Measurements from ENCODE around the gene HS6ST1.
"Not testable (repeated sequence)": the region's sequence is repeated elsewhere in the genome, so short reads cannot be mapped to it uniquely, and the experiment has no call there.

HS6ST1 gene

DNA sequence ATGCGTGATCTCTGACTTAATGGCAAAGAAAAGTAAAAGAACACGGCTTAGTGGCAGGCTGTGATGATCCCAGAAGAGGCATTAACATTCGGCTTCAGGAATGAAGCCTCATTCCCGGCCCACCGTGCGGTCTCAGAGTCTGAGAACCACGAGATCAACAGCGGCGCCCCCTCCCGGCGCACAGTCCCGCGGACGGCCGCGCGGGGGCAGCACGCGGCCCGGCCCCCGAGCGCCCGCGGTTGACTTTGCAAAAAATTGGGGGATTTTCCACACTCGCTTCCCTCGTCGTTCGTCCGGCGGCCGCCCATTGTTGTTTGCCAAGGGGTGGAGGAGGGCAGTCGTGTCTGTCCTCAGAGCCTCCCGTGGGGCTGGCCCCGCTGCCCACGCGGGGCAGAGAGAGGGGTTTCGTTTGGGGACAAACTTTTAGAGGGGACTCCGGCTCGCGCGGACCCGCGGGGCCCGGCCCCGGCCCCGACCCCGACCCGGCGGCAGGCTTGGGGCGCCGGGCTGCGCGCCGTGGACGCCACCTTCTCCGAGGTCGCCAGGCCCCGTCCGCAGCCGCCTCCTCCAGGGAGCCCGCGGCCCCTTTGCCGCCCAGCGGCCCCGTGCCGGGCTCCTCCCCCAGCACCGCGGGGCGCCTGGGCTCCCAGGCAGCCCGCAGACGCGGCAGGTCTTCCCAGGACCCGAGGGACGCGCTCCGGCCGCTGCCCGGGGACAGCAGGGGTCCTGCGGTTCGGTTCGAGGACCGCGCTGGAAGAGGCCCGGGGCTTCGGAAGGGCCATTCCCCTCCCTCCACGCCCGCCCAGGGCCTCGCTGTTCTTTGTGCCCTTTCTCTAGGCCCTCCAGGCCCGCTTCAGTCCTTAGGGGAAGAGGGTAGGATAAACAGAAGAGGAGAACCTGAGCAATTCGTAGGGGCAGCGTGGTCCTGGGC, 3.4 kb upstream of the HS6ST1 start:
- peak; percentile 76 for DNase-seq (ENCODE audit: low spot score)

- no peak for DNase-seq (ENCODE audit: low spot score)
Measured at GRCh38 chr2:128320906-128321771, 2.5 kb upstream of the HS6ST1 start.

DNA sequence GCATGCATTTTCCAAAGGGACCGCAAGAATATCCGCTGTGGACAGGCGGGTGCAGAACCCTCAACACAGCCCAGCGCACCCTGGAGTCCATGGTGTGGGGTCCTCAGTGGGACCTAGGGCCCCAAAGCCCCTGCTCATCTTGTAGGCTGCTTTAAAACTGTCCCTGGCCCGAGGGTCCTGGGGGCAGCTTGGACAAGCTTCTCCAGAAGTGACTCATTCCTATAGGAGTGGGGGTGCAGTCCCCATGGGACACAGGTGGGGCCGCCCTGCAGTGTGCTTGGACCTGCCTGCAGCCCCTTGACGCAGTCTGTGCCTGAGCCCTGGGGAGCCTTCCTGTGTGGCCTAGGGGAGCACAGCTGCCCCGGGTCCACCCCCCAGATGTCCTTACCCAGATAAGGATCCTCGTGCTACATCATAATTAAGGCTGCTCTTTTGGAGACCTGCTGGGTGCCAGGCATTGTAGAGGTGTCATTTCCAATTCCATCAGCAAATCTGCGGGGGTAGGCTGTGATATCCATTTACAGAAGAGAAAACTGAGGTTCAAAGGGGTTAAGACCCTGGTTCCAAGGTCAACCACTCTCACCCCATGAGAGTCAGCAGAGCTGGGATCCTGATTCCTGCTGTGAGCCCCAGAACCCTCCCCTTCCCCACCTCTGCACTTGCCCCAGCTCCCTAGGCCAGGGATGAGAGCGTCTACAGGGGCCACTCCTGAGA, 1.7 kb upstream of the HS6ST1 start:
- DNase-seq (ENCODE audit: low spot score), result no peak

DNA sequence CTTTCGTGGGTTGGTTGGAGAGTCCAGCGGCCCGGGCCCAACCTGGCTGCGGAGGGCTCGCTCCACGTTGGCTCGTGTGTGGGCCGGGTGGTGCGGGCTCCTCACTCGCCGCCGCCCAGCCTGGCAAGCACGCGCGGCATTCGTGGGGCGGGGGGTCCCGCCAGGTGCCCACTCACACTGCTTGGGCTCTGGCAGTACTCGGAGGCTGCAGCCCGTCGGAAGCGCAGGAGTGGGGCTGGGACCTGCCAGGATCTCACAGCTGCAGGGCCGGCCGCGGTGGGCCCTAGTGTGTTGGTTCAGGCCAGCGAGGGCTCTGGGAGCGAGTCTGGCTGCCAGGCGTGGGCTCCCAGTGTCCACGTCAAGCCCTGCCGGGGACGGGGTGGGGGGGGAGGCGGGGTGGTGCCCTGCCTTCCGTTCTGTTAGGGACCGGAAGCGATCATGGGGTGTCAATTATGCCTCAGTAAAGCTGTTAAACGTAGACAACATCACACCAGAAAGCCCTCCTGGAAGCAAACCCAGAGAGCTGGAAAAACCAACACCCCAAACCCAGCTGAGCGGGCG, 1.0 kb upstream of the HS6ST1 start:
- DNase-seq (ENCODE audit: low spot score), result no peak

- peak; percentile 34 for DNase-seq (ENCODE audit: low spot score)
Measured at GRCh38 chr2:128318245-128318644, 423 bp downstream of the HS6ST1 start.

DNA sequence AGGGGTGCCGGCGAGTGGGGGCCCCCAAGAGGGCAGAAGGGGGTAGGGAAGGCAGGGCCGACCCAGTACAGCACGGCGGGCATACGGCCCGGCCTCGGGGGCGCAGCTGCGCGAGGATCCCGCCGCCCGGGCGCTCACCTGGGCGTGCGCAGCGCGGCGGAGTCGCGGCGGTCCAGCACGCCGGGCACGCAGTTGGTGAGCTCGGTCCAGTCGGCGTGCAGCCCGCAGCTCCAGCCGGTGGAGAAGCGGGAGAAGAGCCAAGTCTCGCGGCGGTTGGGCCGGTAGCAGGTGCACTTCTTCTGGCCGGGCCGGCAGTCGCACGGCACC, 806 bp downstream of the HS6ST1 start:
- DNase-seq (ENCODE audit: low spot score), result not testable (repeated sequence)

- peak; percentile 80 for DNase-seq (ENCODE audit: low spot score)
Measured at GRCh38 chr2:128317181-128317898, 1.3 kb downstream of the HS6ST1 start.

DNA sequence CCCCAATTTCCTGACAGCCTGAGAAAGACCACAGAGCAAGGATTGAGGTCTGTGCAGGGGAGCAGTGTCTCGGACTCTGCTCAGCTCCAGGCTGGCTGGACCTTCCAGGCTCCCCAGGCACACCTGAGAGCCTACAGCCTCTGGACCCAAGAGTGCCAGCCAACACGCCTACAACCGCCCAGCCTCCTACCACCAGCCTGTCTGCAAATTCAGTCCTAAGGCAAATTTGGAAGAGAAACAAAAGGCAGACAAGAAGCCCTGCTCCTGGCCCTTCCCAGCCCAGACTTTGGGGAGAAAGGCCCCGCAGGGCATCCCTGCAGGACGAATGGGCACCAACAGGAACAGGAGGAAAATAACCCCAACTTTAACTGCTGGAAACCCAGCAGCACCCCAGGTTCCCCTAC, 1.9 kb downstream of the HS6ST1 start:
- no peak for DNase-seq (ENCODE audit: low spot score)

DNA sequence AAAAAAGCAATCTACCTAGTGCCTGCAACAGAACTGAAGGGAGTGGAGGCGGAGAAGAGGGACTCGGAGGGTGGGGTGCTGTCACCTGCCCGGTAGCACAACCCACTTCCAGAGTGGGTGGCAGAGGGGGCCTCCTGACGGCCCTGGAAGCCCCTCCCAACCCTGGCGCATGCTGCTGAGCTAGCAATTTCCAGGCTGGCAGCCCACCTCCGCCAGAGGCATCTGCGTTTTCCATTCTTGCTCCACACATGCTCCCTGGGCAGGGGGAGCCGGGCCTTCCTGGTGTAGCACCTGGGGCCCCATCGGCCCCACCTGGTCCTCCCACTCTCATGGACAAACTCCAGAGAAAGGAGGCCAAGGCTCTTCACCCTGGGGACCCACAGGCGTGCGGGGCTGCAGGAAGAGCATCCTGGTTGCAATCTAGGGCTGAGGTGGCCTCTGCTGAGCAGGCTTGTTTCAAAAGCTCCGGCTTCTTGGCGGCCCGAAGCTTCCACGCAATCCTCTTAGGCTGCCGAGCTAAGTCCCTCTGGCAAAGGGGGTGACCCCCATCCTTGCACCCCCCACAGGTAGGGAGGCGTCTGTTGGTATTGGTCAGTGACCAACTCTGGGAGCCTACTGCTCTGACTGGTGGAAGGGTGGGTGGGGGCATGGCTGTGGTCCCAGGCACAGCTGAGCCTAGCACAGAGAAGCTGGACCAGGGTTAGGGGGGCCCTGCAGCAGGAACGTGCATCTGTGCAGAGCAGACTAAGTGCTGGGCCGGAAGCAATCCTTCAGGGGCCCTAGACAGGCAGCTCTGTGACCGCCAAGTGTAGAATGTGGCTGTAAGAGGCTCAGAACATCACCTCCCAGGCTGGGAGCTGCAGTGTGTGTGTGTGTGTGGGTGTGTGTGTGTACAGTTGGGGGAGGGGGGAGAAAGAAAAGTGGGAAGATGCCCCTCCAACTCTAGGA, 2.6 kb downstream of the HS6ST1 start:
- no peak for DNase-seq (ENCODE audit: low spot score)

GRCh38 chr2:128315122-128315828, 3.4 kb downstream of the HS6ST1 start:
- no peak for DNase-seq (ENCODE audit: low spot score)

- no peak for DNase-seq (ENCODE audit: low spot score)
Measured at GRCh38 chr2:128314348-128315121, 4.1 kb downstream of the HS6ST1 start.

GRCh38 chr2:128313931-128314347, 4.7 kb downstream of the HS6ST1 start:
- DNase-seq (ENCODE audit: low spot score), result no peak

GRCh38 chr2:128313091-128313836, 5.4 kb downstream of the HS6ST1 start:
- DNase-seq (ENCODE audit: low spot score), result peak; percentile 34

DNA sequence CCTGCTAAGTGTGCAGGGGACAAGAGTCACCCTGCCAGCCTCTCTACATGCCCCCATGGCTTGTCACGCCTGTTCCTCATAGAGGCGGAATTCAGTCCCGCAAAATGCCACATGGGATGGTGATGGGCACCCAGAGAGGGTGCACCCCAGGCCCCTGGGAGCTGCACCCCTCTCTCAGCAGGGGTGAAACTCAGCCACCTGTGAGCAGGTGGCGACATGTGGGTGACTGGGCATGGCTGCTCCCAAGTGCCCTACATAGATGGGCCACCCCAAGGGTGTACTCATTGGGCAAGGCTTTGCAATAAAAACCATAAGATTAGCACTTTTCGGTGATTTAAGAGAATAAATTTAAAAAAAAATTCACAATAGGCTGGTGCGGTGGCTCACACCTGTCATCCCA, 6.3 kb downstream of the HS6ST1 start:
- DNase-seq (ENCODE audit: low spot score), result no peak

- DNase-seq (ENCODE audit: low spot score), result no peak
Measured at GRCh38 chr2:128311755-128312341, 6.8 kb downstream of the HS6ST1 start.

- DNase-seq (ENCODE audit: low spot score), result no peak
Measured at GRCh38 chr2:128311216-128311754, 7.4 kb downstream of the HS6ST1 start.

DNA sequence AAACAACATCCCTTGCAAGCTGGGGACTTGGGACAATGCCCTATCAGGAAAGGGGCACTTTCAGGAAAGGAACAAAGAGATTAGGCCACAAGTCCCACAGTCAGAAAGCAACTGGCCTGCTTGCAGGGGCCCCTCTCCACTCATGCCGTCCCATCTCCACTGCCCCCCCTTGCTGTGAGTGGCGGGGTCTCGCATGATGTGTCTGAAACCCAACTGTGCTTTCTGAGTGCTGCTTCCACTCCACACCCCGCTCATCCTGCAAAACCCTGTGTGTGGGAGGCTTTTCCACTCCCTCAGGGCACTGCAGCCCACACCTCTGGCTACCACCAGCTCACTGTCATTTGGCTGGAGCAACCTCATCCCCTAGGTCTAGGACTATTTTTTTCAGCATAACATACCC, 7.9 kb downstream of the HS6ST1 start:
- no peak for DNase-seq (ENCODE audit: low spot score)
